ENCODE data around the gene C20orf141.
"Not testable (repeated sequence)": the region's sequence is repeated elsewhere in the genome, so short reads cannot be mapped to it uniquely, and the experiment has no call there.

The C20orf141 gene, protein sequence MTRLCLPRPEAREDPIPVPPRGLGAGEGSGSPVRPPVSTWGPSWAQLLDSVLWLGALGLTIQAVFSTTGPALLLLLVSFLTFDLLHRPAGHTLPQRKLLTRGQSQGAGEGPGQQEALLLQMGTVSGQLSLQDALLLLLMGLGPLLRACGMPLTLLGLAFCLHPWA

DNA sequence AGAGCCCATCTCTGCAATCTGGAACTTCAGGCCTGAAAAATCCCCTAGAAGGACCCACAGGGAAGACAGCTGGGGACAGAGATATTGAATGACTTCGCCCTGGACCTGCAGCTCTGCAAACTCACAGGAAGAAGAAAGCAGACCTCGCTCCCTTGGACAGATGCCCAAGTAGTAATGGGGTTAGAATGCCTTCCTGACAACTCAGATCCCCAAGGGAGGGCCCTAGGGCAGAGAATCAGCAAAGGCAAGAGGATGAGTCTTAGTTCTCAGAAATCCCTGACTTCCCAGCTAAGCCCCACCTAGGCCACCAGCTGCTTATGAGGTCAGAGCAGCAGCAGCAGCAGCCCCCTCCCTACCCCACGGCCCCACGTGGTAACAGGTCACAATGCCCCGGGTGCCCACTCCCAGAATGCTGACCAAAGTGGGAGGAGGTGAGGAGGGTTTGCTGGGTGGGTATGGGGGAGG, at the start of gene C20orf141:
C20orf141 (plus strand) TSS at position 401 of the 465 bp plus-strand sequence. CDS start 198 bp downstream, outside the sequence.
- FAIRE-seq: no peak

DNA sequence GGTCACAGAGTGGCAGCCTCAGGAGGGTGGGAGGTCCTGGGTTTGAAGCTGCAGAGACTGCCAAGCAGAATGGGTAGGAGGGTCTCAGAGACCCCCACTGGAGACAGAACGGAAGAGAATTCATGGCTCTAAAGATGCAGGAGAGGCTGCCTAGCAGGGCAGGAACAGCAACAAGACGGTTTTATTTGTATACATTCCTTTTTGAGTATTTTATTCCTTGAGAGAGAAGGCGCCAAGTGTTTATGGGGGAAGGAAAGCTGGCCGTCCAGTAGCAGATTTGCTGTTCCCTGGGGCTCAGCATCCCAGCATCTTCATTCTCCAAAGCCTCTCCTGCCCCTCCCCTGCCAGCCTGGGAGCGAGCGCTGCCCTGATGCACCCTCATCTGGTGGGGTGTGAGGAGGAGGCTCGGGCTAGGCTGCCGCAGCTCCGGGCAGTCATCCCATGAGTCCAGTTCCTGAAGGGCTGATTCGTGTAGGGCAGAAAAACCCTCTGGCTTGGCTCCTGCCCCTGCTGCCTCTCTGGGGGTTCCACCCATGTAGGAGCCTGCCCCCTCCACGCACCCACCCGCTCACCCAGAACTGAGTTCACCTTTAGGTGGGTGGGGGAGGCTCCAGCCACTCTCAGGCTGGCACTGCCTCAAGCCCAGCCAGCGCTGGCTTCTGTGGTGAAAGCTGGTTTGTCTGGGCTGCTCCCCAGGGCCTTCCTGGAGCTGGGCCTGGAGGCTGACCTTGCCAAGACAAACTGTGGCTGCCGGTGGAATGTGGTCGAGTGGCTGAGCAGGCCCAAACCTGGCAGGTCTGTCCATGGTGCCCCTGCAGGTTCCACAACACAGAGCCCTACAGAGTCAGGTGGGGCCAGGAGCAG, 46.8 kb upstream of the C20orf141 start:
- no peak for FAIRE-seq

DNA sequence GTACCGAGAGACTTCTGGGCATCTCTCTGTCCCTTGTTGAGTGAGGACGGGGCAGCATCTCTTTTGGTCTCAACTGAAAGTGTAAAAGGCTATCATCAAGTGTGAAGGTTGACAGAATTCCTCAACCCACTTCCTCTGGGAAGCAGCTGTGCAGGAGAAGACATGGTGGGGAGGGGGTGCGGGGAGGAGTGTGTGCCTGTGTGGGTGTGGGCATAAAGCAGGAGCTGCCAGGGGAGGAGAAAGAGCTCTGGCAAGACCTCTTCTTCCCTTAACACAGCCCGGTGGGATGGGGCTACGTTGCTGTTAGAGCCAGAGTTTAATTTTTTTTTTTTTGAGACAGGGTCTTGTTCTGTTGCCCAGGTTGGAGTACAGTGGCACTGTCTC, 46.2 kb upstream of the C20orf141 start:
- no peak for FAIRE-seq

DNA sequence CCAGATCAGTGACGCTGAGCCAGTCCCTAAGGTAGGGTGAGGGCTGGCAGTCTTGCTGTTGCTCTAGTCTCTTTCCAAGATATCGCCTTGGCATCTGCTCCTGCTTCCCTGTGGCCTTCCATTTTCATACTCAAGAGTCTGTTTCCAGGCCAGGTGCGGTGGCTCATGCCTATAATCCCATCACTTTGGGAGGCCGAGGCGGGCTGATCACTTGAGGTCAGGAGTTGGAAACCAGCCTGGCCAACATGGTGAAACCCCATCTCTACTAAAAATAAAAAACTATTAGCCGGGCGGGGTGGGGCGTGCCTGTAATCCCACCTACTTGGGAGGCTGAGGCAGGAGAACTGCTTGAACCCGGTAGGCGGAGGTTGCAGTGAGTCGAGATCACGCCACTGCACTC, 44.7 kb upstream of the C20orf141 start:
- FAIRE-seq: not testable (repeated sequence)

DNA sequence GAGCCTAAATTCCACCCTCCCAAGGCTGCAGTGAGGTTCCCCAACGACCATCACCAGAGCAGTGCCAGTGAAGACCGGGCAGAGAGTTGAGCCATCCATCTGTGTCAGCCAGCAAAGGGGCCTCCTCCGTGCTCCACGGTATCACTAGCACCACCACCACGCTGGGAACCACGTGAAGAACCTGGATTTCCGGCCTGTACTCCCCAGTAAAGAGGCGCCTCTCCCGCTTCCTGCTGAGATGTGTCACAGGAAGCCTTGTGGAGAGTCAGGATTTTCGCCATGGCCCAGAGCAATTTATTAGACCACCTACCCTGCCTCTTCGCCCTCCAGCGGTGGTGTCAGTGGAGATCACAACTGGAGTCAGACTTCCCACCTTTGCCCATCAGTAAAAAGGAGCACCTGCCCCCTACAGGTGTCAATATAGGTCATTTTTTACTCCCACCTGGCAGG, 43.1 kb upstream of the C20orf141 start:
- FAIRE-seq: no peak

DNA sequence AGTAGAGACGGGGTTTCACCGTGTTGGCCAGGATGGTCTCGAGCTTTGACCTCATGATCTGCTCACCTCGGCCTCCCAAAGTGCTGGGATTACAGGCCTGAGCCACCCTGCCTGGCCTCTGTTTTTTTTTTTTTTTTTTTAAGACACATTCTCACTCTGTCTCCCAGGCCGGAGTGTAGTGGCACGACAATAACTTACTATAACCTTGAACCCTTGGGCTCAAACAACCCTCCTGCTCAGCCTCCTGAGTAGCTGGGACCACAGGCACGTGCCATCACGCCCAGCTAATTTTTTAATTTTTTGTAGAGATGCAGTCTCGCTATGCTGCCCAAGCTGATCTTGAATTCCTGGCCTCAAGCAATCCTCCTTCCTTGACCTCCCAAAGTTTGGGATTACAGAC, 41.0 kb upstream of the C20orf141 start:
- FAIRE-seq: no peak

DNA sequence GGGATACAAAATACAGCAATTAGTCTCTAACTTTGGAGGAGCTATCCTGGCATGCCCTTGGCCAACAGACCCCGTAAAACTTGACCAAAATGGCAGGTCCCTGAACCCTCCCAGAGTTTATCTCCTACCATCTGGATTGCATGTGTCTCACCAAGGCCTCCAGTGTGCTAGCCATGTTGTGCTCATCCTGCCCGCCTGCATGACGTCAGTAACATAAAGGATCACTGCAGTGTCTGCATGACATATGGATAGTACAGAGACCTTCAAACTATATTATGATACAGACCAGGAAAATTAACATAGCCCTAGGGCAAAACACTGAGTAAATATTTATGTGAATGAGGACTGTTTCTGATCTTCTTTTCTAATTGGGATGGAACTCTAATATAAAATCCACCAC, 39.6 kb upstream of the C20orf141 start:
- FAIRE-seq: no peak

DNA sequence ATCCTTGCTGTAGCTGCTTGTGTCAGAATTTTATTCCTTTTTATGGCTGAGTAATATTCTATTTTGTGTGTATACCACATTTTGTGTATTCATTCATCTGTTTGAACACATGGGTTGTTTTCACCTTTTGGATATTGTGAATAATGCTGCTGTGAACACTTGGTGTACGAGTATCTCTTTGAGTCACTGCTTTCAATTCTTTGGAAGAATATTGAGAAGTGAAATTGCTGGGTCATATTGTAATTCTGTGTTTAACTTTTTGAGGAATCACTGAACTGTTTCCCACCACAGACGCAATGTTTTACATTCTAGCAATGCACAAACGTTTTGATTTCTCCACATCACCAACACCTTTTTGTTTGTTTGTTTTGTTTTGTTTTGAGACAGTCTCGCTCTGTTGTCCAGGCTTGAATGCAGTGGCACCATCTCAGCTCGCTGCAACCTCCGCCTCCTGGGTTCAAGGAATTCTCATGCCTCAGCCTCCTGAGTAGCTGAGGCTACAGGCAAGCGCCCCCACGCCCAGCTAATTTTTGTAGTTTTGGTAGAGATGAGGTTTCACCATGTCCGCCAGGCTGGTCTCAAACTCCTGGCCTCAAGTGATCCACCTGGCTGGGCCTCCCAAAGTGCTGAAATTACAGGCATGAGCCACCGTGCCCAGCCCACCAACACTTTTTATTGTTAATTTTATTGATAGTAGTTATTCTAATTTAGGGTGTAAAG, 36.0 kb upstream of the C20orf141 start:
- no peak for FAIRE-seq

DNA sequence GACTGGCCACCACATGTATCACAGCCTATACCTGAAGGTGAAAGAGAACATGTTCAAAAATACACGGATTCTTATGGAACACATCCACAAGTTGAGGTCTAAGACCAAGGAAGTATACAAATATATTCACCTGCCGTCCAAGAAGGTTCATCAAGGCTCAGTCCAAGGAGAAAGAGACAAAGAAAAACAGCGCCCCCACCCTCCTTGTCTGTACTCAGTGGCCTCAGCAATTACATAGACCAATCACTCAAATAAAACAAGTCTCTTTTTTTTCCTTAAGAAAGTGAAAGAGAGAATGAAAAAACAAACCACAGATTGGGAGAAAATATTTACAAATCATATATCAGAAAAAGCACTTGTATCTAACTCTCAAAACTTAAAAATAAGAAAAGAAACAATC, 33.8 kb upstream of the C20orf141 start:
- no peak for FAIRE-seq

DNA sequence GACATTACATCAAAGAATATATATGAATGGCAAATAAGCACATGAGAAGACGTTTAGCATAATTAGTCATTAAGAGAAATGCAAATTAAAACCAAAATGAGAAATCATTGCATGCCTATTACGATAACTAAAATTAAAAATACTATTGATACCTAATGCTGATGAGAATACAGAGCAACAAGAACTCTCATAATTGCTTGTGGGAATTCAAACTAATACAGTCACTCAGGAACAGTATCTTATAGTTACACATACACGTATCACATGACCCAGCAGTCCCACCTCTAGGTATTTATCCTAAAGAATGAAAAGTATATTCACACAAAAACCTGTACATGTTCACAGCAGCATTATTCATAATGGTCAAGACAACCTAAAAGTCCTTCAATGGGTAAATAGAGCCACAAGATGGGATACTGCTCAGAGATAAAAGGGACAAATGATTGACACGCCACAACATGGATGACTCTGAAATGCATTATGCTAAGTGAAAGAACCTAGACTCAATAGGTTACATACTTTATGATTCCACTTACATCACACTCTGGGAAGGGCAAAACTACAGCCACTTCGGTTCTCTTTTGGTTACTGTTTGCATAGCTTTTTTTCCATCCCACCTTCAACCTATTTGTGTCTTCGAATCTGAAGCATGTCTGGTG, 30.8 kb upstream of the C20orf141 start:
- no peak for FAIRE-seq

DNA sequence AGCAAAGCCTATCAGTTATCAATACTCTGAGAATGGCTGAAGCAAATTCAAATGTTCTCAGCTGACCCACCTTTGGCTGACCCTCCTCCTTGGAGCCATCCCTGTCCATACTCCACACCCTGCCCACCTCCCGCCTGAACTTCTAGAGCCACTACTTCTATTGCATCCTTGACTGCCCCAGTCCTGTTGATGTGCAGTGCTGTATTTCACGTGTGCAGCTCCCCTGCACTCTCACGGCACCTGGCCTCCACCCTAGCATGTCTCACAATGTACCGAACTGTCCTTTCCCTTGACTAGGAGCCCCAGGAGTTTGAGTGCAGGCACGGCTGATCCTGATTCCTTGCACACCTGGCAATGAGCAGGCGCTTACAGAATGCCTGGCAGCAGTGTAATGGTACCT, 21.3 kb upstream of the C20orf141 start:
- FAIRE-seq: no peak

DNA sequence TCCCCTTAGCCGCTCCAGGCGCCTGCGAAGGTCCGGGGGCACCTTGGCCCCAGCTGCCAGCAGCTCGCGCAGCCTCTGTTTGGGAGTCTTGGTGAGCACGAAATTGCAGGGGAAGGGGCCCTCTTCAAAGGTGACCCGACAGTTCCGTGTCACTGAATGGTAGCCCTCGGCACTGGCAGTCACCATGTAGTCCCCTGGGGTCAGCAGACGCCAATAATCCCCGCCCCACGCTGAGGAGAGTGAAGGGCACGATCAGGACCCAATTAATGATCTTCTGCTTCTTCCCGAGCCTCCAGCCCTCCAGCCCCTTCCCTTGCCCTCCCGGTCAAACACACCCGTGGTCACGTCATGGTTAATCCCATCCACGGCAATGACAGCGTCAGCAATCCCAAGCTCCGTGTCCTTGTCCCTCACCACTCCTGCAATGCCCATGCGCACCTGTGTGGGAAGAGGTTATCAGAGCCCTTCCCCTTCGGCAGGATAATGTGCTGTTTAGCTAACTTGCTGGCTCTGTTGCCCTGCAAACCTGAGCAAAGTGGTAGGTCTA, 20.5 kb upstream of the C20orf141 start:
- FAIRE-seq: no peak

DNA sequence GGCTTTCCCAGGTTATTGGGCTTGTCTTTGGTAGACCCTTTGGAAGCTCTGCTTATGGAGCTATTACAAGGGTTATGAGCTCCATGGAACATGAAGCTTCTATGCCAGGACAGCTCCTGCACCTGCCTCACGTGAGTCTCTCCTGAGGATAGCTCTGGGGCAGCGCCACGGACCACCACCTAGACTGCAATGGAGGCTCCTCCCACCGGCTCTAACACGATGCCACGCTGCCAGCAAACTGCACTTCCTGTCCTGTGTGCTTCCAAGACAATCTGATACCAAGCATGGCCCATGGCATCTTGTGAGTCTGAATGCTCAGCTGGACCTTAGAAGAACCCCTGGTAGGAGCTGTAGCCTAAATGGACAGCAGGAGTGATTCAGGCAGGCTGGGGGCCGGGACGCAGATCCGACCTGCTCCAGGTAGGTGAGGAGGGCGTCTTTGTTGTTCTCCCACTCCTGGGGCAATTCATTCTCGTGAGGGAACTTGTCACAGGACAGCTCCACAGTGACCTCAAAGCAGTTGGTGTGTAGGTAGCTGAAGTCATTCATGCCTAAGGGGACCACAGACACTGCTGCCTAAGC, 19.8 kb upstream of the C20orf141 start:
- FAIRE-seq: no peak

DNA sequence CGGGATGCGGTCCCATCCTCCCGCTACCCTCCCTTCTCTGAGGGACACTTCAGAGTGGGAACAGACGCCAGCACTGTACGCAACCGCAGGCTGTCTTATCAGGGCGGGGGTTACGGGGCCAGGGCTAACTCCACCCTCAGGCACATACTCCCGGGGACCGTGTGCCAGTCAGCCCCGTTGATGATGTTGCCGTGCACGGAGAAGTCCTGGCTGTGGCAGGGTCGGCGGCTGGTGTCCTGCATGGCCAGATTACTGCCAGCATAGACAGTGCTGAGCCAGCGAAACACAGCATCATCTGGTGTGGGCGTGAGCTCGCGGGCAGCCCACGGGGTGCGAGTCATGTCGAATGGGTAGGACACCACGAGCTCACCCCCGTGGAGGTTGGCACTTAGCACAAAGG, 19.3 kb upstream of the C20orf141 start:
- no peak for FAIRE-seq

DNA sequence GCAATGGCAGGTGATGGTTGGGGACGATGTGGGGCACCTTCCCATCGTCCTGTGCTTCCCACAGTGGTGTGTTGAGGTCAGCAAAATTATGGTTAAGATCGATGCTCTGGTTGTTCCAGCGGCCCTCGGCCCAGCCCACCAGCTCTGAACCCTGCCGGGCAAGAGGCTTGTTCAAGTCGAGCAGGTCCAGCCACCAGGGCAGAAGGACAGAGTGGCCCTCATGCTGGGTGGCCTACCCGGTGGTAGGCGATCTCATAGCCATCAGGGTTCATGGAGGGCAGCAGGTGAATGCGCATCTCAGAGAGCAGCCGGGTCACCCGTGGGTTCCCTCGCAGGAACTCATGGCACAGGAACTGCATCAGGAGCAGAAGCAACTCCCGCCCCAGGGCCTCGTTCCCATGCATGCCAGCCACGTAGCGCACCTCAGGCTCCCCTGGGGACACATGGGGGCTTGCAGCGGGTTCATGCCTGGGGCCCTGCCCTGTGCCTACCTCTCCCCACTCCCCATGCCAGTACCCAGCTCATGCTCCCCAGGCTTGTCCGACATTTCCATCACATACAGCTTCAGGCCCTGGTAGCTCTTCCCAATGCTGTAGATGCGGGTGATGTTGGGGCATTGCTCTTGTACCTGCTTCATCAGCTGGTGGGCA, 18.7 kb upstream of the C20orf141 start:
- no peak for FAIRE-seq

DNA sequence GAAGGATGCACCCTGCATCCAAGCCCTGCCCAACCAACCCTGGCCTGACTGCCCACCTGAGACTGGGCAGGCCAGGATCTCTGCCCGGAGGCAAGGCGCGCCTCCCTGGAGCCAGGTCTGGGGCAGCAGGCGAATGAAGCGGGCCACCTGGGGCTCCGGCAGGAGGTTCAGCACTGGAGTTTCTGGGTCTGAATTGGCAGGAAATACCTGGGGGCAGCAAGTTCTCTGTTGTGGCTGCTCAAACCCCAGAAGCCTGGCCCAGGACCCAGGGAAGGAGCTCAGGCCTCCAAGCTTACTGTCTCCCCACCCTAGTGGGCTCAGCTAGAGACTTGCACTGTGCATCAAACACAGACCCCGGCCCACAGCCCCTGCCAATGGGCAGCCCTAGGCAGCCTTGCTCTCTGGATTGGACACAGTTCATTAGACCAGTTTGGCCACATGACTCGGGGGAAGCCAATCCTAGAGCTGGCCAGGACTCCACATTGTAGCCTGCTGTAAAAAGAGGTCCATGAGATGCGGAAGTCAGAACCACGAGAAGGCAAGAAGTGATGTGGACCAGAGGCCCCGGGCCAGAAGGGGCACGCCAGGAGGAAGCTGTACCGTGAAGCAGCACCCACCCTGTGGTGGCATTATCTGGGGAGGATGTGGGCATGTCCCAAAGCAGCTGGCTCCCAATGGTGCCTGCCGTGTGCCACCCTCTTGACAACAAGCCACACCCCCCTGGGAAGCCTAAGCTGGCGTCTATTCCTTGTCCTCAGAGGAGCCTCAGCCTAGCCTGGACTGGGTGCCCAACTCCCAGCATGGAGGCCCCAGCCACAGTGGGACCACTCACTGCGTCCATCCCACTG, 17.4 kb upstream of the C20orf141 start:
- FAIRE-seq: no peak

DNA sequence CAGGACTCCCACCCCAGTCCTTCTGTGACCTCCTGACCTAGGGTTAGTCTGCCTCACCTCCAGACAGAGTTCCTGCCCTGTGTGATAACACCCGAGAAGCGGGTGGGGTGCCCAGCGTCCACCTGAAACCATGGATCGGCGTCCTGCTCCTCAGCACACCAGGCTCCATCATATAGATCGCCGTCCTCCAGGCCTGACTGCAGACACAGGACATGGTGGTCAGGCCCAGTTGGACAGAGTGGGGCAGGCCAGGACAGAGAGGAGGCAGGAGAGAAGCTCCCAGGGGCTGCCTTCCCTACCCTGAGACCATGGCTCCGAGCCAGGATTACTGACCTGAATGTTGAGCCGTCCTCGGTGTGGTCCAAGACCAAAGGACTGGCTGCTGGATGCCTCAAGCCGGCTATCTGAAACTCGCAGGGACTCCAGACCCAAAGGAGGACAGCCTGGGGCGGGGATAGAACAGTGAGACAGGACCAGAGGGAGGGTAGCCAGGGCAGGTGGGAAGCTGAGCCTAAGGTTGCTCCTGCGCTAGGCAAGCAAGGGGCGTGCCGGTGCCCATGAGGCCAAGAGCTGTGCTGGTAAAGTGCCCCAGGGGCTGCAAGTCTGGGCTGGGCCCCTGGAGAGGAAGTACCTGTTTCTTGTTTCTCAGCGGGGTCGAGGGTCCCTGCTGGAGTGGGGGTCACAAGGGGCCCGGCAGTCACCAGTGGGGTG, 16.5 kb upstream of the C20orf141 start:
- no peak for FAIRE-seq

DNA sequence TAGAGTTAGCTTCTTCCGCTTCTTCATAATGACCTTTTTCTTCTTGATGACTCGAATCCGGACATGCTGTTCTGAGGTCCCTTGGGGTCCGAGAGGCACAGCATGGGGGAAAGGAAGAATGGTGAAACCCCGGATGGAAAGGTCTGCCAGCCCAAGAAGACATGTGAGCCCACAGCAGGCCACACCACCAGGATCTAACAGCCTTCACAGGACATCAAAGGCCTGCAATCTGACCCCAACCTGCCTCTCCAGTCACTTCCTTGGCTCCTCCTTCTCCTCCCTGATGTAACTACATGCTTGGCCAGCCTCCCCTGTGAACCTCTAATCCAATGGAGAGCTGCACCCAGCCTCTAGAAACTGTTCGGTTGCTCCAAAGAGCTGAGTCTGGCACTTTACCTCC, 16.0 kb upstream of the C20orf141 start:
- no peak for FAIRE-seq

DNA sequence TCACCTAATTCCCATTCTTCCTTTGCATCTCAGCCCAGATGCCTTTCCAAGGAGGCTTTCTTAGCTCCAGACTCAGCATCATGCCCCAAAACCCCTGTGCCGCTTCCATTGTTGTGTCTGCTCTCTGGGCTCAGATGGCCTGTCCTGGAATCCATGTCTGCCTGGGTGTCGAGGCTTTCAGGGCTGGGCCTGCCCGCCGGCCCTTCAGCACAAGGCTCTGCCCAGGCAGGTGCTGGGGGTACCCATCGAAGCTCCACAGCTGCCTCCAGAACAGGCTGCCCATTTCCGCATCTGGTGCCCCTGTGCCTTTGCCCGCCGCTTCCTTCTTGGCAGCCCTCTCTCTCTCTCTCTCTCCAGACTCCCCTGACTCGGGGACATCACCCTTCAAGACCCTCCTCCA, 15.5 kb upstream of the C20orf141 start:
- FAIRE-seq: no peak
